Measurements from ENCODE around the gene USP35.

Gene USP35

GRCh38 chr11:78234006-78234405 lies 45.3 kb downstream of the USP35 start:
- no peak for DNase-seq

DNA sequence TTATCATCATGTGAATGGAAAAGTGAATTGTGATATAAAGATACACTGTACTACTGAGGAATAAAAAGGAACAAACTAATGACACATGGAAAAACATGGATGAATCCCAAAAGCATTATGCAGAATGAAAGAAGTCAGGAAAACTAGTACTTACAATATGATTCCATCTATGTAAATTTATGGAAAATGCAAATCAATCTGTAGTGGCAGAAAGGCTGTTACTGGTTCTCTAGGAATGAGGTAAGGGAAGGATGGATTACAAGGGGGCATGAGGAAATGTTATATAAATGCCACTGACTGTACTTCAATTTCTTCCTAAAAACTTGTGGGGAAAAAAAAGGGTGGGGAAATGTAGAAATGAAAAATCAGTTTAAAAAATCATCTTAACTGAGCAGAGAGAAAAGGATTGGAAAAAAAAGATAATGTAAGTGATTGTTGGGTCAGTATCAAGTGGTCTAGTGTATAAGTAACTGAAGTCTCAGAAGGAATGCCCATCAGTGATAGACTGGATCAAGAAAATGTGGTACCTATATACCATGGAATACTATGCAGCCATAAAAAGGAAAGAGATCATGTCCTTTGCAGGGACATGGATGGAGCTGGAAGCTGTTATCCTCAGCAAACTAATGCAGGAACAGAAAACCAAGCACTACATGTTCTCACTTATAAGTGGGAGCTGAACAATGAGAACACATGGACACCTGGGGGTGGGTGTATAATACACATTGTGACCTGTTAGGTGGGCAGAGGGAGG lies 48.8 kb downstream of the USP35 start:
- DNase-seq, result no peak

DNA sequence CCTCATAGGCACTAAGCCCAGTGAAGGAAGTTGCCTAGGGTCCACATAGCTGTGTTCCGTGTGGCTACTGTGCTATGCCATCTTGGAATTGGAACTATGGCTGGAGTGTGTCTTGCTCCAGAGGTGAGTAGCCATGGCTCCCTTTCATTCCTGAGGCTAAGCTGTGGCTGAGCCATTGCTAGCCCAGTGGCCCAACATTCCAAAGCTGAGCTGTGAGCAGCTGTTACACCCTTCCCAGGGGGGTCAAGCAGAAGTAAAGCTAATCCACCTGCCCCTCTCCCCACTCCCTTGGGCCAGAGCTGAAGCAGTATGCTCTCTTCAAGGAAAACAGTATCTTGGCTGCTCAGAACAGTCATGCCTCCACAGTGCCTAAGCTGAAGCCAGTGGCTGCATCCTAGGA lies 51.1 kb downstream of the USP35 start:
- DNase-seq, result no peak

- DNase-seq, result no peak
Observed at GRCh38 chr11:78241475-78241874, 52.8 kb downstream of the USP35 start.

GRCh38 chr11:78244080-78244479 lies 55.4 kb downstream of the USP35 start:
- DNase-seq, result no peak

DNA sequence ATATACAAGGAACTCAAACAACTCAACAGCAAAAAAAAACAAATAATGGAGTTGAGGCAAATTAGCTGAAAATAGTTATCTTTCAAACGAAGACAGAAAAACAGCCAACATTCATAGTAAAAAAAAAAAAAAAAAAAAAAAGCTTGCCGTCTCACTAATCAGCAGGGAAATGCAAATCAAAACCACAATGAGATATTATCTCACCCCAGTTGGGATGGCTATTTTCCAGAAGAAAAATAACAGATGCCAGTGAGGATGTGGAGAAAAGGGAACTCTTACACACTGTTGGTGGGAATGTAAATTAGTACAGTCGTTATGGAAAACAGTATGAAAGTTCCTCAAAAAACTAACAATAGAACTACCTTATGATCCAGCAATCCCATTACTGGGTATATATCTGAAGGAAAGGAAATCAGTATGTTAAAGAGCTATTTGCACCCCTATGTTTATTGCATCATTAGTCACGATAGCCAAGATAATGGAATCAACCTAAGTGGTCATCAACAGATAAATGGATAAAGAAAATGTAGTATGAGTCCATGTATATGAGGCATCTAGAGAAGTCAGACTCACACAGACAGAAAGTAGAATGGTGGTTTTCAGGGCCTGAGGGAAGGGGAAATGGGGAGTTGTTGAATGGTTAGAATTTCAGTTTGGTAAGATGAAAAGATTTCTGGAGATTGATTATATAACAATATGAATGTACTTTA lies 56.0 kb downstream of the USP35 start:
- DNase-seq, result no peak

GRCh38 chr11:78248191-78248590 lies 59.5 kb downstream of the USP35 start:
- no peak for DNase-seq

- DNase-seq, result no peak
Observed at GRCh38 chr11:78248903-78249302, 60.2 kb downstream of the USP35 start.

- no peak for DNase-seq
Observed at GRCh38 chr11:78250099-78250498, 61.4 kb downstream of the USP35 start.

DNA sequence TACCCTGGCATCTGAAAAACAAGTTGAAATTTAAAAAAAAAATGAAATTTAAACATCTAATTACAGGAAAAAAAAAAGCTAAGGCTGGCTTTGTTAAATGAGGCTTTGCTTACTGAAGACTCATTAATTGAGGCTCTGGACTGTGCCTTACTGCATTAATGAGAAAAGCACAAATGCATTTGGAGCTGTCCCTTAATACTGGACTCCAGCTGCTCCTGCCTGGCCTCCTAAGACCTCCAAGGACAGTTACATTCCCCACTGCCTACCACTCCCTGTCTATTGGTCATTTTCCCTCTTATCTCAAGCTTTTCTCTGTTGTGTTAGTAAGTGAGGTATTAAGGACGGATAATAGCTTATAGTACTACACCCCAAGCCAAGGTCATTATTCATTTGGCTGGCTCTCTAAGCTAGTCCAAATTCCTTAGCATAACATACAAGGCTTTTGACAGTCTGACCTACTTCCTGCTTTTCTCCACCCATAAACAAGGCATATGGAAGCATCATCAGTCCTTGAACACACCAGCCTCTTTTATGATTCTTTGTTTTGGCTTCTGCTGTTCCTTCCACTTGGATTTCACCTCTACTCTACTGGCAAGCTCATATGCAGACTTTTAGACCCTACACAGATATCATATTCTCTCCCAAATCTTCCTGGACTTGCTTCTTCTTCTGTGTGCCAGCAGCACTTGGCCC lies 62.5 kb downstream of the USP35 start:
- no peak for DNase-seq

DNA sequence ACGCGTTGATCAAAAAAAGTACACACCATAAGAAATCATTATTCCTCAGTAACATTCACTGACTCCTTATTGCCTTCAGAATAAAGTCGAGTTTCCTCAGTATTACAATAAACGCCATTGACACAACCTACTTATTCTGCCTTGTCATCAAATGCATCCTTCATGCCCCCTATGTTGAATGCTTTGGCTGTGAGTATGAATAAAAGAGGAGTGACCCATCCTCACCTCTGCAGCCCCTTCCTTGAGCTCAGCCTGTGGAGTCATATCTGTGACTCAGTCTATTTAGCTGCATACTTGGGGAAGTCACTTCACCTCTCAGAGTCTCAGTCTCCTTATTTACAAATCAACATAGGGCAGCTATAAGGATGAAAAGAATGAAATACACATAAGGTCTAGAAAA lies 65.1 kb downstream of the USP35 start:
- no peak for DNase-seq

GRCh38 chr11:78254268-78254667 lies 65.5 kb downstream of the USP35 start:
- DNase-seq, result no peak

DNA sequence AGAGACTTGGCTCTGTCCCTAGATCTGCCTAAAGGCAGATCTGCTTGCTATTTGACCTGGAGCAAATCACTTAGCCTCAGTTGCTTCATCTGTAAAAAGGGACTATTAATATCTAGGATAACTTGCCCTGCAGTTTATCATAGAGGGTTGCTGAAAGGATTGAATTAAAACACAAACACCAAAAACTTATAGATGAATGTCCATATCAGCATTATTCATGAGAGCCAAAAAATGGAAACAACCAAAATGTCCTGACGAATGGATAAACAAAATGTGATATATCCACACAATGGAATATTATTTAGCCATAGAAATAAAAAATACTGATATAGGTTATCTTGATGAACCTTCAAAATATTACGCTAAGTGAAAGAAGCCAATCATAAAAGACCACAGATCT lies 67.2 kb downstream of the USP35 start:
- no peak for DNase-seq

GRCh38 chr11:78256962-78257361 lies 68.2 kb downstream of the USP35 start:
- DNase-seq, result no peak

- no peak for DNase-seq
Observed at GRCh38 chr11:78257654-78258053, 68.9 kb downstream of the USP35 start.

GRCh38 chr11:78259777-78260487 lies 71.2 kb downstream of the USP35 start:
- no peak for DNase-seq

GRCh38 chr11:78261367-78261766 lies 72.6 kb downstream of the USP35 start:
- no peak for DNase-seq

GRCh38 chr11:78261828-78262227 lies 73.1 kb downstream of the USP35 start:
- no peak for DNase-seq

DNA sequence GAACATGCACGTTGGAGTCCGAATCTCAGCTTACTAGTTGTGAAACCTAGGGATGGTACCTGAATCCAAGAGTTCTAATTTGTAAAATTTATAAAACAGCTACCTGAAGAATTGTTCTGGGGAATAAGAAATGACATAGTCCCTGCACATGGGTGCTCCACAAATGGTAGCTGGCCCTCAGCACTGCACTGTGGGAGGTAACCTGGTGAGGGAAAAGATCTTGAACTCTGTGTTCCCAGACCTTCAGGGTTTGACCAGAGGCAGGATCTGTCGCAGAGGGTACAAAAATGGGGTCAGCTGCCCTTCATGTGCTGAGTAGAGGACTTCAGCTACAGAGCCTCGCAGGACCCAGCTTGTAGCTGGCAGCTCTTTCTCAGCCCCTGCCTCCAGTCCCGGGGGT lies 73.5 kb downstream of the USP35 start:
- DNase-seq, result no peak

DNA sequence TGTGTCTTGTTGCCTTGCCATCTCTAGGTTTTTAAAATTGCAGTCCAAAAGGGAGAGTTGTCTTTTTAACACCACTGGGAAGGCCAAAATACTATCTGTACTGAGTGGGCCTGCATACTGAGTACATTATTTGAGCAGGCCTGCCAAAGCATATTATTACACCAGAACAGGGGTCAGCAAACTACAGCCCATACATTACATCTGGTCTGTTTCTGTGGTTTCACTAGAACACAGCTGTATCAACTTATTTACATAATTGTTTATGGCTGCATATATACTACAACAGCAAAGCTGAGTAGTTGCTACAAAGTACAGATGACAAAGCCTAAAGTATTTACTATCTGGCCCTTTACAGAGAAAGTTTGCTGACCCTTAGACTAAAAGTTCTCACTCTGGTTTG lies 74.0 kb downstream of the USP35 start:
- no peak for DNase-seq

Measured in SHP77 (cell line).